Measurements from ENCODE around the gene NABP2.
"Not testable (repeated sequence)": the region's sequence is repeated elsewhere in the genome, so short reads cannot be mapped to it uniquely, and the experiment has no call there.

The NABP2 gene

DNA sequence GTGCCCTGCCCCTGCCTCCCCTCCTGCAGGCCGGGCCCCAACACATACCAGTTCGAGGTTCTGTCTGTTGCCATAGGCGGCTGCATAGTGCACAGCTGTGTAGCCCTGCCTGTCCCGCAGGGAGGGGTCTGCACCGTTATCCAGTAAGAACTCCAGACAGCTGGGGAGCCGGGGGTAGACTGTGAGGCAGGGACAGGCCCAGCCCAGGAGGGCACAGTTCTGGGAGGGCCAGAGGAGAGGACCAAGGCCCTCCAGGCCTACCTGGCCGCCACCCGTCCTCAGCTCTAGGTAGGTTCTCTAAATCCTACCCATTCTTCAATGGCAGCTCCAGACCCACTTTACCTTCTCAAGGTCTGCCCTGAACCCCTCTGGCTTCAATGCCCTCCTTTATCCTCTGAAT is 24.6 kb downstream of the NABP2 start:
- no peak for DNase-seq

DNA sequence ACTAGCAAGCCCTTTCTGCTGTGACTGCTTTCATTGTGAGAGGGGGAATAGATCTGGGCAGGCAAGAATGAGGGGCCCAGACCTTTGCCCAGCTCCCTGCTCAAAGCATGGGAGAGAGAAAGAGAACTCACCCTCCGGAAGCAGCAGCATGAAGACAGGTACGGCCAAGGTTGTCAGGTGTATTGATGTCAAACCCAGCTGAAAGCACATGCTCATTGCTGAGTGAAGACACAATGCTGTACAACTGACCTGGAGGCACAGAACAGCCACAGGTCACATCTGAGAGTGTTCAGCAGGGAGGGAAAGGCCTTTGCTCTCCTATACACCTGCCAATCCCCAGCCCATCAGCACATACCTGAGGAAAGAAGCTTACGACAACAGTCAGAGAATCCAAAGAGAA is 28.5 kb downstream of the NABP2 start:
- no peak for DNase-seq

DNA sequence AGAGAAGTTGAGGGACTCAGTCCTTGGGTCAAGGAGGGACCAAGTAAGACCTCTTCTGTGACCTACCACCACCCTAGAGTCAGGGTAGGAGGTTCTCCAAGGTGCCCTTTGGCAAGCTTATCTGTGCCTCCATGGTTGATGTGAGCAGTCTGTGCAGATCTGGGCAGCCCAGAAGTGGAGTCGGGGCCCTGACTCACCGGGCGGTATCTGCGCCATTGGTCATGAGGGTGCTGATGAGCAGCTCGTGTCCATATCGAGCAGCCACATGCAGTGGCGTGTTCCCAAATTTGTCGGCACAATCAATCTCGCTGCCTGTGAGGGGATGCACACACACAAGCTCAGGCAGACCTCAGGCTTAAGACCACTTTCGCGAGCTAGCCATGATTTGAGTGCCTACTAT is 28.9 kb downstream of the NABP2 start:
- no peak for DNase-seq

DNA sequence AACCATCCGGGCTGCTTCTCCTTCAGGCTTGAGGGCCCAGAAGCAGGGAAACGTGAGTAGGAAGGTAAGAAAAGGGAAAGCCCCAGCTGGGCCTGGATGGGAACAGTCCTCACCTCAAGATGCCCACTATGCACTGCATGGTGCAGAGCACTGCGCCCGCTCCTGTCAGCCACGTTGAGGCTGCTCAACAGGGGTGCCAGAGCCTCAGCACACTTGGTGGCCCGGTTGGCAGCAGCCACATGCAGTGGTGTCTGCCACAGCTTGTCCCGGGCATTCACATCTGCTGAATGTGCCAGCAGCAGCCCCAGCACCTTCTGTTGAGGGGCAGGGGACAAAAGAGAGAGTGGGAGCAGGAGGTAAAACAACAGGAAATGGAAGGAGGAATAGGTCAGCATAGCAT is 31.5 kb downstream of the NABP2 start:
- no peak for DNase-seq

DNA sequence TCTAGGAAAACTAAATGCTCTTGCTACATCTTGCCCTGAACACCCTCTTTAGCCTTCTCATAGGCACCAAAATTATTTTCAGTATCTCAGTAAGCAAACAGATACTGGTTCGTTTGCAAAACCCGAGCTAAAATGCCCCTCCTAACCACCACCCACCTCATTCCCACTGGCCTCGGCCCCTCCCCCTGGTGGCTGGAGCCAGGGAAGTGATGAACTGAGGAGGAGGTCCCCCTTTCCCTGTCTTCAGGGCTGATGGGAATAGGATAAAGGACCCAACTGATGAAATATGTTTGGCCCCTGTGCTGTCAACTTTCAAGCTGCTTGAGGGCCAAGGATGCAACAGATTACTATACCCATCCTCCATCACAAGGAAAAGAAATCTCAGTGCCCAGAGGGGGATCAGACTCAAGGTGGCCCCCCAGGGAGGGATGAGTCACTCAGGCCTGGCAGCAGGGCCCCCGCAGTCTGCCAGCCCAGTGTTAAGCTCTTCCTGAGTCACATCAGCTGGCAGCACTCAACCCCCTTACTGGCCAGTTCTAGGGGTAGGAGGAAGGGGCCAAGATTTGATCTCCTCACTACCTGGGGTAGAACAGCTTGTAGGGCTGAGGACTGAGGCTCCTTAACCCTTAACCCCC is 32.3 kb downstream of the NABP2 start:
- no peak for DNase-seq

DNA sequence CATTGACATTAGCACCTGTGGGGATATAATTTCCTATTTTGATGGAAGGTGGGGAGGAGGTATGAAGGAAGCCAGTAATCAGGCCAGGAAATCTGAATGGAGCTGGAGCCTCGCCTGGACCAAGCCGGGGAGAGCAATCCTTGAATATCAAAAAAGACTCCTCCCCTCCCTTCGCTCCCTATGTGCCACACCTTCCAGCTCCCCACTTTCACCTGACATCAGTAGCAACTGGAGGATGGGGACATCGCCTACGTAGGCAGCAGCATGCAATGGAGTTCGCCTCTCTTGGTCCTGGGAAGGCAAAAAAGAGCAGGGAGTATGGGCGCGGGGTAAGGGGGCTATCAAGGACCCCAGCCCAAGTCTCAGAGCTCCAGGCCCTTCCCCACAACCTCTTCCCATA is 32.9 kb downstream of the NABP2 start:
- no peak for DNase-seq

DNA sequence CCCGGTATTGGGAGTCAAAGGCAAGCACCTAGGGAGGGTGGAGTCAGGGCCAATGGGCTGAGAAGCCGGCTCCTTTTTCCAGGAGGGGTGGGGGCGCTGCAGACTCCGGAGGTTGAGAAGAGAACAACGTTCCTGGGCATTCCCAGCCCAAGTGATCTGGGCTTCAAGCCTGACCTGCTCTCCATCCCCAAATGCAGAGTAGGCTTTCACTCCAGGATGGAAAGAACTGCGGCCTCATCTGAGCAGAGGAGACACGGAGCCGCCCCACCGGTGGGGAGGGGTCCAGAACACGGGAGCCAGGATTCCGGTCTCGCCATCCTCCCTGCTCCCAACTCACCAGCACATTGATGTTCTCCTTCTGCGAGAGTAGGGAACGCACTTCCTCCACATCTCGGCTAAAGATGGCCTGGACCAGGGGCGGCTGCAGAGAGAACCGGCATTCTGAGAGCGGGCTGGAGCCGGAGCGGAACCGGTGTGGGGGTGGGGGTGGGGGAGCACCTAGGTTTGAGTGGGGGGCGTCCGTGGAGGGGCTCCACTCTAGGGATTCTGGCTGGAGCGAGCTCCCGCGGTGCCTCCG is 33.4 kb downstream of the NABP2 start:
- no peak for DNase-seq

DNA sequence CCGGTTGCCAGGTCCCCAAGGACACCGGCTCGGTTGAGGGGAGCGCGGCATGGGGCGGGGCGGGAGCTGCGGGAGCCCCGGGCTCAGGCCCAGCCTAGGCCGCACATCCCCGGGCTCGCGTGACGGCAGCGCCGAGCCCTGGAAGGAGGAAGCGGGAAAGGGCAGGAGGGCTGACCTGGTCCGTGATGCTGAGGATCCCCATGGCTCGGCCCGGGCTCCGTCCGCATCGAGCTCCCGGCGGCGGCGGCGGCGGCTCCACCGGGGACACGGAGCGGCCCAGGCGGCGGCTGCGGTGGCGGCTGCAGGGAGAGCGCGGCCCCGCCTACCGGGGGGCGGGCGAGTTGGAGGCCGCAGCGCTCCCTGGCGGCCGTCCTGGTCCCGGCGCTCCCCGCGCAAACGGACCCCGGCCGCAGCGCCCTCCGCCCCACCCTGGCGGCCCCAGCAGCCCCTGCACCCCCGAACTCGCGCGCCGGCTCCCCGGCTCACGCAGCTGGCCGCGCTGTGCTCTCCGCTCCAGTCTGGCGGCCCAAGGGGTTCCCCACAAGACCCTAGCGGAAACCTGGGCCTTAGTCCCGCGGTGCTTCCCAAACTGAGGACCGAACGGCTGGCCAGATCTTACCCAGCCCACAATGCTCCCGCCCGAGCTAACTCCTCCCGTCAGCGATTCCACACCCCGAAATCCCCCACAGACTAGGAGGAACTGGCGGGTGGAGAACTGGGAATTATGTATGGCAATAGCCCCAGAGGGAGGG is 34.1 kb downstream of the NABP2 start, which contains the start of gene ANKRD52:
Gene ANKRD52 (minus strand): TSS at position 317 of the 752 bp plus-strand sequence. CDS start 115 bp downstream, at position 202.
- DNase-seq = peak; percentile 14

DNA sequence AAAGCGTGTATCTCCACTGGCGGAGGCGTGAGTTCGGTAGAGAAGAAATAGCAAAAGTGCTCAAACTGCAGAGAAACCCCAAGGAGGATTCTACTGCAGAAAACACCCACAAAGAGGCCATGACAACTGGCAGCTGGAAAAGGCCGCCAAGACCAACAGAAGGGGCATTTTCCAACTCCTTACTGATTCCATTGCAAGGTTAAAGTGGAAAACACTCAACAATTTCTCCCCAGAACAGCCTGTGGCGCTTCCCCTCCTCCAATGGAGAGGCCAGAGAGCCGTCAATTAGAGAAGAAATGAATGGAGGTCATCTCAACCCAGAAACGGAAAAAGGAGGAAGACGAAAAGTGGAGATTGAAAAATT is 34.7 kb downstream of the NABP2 start:
- DNase-seq = no peak

DNA sequence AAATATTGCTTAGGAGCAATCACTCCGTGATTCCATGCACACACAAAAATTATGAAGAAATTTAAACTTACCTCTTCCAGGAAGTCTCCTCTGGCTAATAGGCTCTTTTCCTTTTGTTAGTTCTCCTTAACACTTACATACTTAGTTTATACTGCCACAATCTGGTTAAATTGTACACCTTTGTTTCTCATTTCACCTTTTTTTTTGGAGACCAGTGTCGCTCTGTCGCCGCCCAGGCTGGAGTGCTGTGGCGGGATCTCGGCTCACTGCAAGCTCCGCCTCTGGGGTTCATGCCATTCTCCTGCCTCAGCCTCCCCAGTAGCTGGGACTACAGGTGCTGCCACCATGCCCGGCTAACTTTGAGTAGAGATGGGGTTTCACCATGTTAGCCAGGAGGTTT is 36.2 kb downstream of the NABP2 start:
- DNase-seq = no peak

DNA sequence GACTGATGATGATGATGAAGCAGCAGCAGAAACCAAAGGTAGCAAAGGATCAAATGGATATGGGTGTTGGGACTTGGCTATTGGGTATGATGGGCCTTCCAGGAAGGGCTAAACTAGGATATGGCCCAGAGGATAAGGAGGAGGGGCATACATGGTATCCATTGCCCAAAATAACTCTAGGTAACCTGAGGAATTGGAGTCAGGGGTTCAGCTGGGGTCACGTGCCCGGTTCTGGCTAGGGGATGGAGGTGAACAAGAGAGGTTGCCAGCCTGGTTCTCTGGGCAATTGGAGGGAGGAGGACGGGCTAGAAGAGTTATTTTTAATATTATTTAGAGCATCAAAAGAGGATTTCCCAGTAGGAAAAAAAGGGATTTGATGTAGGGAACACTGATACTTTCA is 36.8 kb downstream of the NABP2 start:
- DNase-seq = no peak

DNA sequence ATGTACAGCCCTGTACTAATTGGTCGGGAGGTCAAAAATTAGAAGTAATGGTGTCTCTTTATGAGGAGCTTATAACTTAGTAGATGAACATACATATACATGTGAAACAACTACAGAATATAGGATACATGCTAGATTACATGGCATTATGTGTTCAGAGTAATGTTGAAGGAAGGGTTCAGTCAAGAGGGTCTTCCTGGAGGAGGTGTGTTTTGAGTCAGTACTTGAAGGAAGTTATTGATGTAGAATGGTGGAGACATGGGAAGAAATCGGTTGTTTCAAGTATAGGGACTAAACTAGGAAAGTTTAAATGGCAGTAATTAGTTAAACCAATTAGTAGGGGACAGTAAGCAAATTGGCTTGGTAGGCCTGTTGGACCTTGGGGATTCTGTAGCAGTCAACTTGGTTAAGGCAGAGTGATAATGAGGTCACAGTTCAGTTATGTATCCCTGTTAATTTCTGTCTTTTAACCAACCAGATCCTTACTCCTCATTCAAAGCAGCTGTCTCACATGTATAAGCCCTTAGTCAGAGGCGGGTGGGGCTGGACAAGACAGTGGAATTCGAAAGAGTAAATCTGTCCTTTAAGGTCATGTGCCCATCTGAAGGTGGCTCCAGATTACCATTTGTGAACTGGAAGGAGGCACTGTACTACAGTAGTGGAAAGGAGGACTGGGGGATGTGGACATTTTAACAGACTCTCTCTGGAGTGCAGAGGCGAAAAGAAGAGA is 37.5 kb downstream of the NABP2 start:
- DNase-seq = no peak

DNA sequence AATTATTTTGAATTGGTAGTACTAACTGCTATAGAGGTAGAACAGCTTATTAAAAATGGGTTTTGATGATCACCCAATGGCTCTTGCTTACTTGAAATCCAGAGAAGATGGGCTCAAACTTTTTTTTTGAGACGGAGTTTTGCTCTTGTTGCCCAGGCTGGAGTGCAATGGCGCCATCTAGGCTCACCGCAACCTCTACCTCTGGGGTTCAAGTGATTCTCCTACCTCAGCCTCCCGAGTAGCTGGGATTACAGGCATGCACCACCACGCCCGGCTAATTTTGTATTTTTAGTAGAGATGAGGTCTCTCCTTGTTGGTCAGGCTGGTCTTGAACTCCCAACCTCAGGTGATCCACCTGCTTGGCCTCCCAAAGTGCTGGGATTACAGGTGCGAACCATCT is 38.8 kb downstream of the NABP2 start:
- DNase-seq = not testable (repeated sequence)

DNA sequence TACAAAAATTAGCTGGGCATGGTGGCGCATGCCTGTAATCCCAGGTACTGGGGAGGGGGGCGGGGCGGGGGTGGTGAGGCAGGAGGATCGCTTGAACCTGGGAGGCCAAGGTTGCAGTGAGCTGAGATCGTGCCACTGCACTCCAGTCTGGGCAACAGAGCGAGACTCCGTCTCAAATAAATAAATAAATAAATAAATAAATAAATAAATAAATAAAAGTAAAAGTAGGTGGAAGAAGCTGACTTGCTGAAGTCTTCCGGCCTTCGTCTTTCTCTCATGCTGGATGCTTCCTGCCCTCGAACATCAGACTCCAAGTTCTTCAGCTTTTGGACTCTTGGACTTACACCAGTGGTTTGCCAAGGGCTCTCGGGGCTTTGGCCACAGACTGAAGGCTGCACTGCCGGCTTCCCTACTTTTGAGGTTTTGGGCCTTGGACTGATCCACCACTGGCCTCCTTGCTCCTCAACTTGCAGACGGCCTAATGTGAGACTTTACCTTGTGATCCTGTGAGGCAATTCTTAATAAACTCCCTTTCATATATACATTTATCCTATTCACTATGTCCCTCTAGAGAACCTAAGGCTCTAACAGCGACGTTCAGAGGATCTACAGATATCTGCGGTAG is 42.0 kb downstream of the NABP2 start:
- DNase-seq = not testable (repeated sequence)

DNA sequence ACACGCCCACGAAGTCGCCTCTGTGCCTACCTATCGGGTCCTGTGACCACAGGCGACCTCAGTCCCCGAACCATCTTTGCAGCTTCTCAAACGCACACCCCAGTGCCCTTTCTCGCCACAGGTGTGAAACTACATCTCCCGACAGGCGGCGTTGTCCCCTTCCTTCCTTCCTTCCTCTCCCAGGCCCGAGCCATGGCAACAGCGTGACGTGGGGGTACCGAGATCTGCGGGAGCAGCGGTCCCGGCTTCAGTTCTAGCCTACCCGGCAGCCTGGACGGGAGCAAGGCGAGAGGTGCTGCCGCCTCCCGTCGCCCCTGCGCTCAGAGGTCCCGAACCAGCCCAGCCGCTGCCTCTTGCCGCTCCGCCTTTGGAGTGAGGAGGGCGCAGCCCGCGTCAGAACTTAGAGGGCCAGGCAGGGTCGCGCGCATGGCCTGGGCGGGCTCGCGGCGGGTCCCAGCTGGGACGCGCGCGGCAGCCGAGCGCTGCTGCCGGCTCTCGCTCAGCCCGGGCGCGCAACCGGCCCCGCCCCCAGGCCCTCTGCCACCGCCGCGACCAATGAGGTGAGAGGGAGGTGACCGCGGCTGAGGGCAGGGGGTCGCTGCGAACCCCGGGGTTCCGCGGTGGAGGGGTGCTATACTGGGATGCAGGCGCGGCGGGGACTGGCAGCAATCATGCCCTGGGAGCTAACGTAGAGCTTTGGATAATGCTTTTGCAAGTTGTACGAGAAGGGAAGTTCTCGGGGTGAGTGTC is 42.7 kb downstream of the NABP2 start, which contains the start of gene COQ10A:
Gene COQ10A (plus strand): TSS at position 250 of the 750 bp plus-strand sequence. CDS start 177 bp downstream, at position 427.
- DNase-seq = peak; percentile 81

DNA sequence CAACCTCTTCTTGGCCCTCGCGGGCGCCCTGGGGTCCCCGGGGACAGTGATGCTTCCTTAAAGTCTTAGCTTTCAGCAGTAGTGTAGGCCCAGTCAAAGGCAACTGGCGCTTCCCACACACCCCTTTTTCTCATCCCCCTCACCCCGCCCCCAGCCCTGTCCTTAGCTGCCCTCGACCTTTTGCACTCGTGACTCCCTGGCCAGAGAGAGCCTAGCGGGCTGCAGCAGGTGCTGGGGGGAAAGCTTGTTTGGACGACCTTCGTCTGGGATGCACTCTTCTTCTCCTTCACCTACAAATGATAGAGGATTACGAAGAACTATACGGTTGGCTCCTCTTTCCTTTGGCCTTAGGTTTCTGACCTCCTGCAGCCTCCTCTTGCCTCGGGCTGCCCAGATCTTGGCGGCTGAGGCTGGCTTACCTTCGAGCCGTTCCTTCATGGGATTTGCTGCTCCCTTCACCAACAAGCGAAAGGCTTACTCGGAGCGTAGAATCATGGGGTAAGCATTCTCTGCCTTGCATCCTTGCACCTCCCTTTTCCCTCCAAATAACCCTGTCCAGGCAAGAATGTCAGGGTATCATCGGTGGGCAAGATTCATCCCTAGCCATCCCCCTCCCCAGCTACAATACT is 43.4 kb downstream of the NABP2 start:
- DNase-seq = no peak

DNA sequence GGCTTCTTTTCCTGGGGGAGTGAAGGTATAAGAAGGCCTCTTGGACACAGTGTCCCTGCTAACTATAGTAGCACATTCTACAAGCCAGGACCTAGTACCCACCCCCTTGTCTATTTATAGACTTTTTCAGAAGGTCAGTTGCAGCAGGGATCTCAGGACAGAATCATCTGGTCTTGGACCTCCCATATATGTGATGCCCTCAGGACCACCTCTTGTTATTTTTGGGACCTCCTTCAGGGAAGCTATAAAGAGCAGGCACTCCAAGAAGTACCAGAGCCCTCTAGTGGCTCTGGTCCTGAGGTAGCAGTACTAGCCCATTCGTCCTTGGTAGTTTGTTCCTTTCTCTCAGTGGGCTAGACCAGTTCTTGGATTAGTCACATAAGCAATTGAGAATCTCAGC is 46.9 kb downstream of the NABP2 start:
- DNase-seq = no peak

DNA sequence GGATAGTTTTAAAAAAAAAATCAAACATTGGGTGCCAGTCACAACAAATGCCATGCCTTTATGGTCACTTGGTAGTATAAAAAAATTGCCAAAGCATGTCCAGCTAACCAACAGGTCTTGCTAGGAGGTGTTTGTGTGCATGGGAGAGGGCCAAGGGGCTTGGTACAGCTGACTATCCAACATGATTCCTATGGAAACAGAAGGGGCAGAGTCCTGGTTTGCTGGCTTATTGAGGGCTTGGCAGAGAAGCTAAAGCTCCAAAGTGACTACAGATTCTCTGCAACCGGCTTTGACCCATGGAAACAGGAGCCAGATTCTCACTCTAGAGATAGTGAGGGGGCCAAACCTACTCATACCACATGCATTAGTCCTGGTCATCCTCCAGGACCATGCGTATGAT is 48.3 kb downstream of the NABP2 start:
- DNase-seq = not testable (repeated sequence)

DNA sequence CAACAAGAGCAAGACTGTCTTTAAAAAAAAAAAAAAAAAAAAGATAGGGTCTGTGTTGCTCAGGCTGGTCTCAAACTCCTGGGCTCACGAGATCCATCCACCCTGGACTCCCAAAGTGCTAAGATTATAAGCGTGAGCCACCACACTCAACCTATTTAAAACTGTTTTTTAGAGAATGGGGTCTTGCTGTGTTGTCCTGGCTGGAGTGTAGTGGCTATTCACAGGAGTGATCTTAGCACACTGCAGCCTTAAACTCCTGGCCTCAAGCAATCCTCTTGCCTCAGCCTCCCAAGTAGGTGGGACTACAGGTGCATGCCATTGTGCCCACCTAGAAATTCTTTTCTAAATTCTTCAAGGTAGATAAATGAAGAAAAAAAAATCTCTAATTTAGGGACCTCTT is 50.2 kb downstream of the NABP2 start:
- no peak for DNase-seq

DNA sequence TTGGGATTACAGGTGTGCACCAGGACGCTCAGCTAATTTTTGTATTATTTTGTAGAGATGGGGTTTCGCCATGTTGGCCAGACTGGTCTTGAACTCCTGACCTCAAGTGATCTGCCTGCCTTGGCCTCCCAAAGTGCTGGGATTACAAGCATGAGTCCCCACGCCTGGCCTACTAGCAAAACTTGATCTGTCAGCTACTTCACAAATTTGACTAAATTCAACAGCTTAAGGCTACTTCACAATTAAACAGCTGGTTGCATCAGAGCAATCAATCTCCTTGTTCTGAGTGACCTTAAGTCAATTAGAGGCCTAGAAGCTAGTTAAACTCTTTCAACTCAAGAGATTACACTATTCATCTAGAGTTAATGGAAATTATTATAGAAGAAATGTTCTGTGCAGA is 54.8 kb downstream of the NABP2 start:
- no peak for DNase-seq
